GM12872 (cell line): ENCODE data around the gene RAD51B.

Experiments used
- CTCF ChIP-seq: IDR thresholded peaks from 3 replicates; pipeline ENCODE4 v1.5.1; 2011; ENCODE audit warnings: low read depth, mild to moderate bottlenecking, low read length, moderate library complexity; ENCODE audit not compliant: insufficient read depth

The RAD51B gene

GRCh38 chr14:68554231-68554630, 734.7 kb downstream of the RAD51B start:
- no peak for TF ChIP-seq CTCF

- no peak for TF ChIP-seq CTCF
These were observed 736.7 kb downstream of the RAD51B start for GRCh38 chr14:68556253-68556652.

DNA sequence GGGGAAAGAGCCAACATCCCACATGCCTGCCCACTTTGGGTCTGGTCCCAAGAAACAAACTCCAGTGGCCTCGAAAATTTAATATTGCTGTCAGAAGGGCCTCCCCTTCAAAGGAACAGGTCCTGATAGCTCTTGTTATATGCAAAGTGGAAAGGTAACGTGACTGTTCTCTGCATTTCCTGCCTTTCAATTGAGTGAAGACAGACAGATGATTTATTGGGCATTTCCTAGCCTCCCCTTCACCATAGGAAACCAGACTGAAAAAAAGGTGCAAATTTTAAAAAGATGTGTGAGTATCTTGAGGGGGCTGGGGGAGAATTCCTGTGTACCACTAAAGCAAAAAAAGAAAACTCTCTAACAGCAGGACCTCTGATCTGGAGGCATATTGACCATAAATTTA, 738.1 kb downstream of the RAD51B start:
- TF ChIP-seq CTCF, result no peak

DNA sequence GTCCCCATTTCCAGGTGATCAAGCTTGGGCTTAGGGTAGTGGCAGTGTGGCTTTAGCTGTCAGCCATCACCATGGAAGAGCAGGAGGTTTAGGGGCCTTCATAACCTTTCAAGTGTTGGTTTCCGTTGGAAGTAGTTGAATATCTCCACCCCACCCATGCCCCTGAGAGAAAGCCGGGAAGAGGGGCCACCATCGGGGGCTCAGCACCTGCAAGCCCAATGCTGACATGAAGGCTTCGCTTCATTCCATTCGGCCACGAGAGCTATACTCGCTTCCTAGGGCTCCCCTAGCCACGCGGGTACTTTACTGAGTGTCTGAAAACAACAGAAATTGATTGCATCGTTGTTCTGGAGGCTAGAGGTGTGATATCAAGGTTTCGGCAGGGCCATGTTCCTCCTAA, 738.5 kb downstream of the RAD51B start:
- no peak for TF ChIP-seq CTCF

DNA sequence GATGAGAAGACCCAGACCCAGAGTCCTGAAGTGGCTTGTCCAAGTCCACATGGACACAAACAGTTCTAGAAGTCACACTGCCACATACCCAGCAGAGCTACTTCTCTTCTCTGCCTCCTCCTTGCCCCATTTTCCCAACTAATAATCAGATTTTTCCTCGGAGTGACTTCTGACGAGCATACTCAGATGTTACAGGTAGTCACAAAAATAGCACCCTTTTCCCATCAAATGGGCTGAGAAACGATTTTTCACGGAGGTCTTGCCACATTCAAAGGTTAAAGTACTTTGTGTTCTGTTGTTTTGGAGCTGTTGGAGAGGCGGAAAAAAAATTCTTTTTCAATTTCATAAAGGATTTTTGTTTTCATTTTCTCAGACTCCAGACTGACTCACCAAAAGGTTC, 740.4 kb downstream of the RAD51B start:
- no peak for TF ChIP-seq CTCF

DNA sequence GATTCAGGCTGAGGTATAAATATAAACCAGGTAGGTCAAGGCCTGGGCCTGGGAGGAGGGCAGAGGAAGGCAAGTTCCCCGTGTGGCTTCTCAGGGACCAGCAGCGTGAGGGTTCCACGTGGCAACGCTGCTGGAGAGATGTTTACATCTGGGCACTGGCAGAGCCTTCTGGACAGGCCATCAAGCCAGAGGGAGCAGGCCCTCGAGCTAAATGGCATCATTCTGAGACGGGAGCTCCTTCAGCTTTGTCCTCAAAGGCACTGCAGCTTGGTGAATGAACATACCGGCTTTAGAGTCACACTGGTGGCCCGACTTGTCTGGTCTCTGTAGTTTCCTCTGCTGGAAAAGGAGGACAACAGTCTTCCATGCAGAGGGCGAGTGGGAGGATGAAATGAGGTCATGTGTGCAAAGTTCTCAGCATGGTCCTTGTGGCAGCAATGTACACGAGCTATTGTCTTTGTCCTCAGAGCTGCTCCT, 742.0 kb downstream of the RAD51B start:
- no peak for TF ChIP-seq CTCF

- TF ChIP-seq CTCF, result no peak
These were observed 743.3 kb downstream of the RAD51B start for GRCh38 chr14:68562911-68563250.

DNA sequence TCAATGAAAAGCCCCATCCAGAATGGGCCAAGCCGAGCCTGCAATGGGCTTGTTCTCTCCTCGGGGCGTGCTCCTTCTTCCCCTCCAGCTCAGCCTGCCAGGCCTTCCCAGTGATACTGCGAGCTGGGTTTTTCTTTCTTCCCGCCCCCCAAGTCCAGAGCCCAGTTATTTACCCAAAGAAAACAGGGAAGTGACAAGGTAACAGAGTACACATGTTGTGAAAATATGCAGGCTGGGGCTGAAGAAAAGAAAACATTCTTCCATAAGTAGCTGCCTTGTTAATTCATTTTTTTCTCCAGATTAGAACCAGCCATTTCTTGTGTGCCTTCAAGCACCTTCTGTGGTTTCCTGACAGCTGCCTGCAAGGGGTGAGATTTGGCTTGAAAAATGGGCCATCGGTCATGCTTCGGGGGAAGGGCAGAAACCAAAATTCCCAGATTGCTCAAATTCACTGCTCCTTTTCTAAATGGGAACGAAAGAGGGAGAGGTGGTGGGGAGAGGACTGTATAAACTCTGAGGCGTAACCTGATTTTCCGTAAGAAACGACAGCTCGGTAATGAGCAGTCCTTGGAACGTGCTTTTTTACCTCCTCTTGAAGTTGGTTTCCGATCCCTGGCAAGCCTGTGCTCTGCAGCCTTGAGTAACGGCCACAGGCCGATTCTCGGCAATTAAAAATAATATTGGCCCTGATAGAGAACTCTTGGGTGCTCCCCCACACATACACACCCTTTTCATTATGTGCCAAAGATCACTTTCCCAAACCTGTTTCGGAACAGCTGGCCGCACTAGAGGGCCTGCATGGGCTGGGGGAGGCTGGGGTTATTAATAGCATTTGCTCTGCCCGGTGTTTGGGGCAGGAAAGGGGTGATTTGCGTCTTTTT, 743.9 kb downstream of the RAD51B start:
- TF ChIP-seq CTCF, result no peak
